Activated naive CD4-positive, alpha-beta T cell treated with anti-CD3 and anti-CD28 coated beads, Interleukin-2, amount 50 U/mL, for 16 hours (primary cell): Measurements from ENCODE around the gene STPG4.
"Not testable (repeated sequence)": the region's sequence is repeated elsewhere in the genome, so short reads cannot be mapped to it uniquely, and the experiment has no call there.

Source experiments
- DNase-seq: peaks from one replicate; pipeline ENCODE4 v3.0.0-alpha.2; 2020

Gene STPG4

DNA sequence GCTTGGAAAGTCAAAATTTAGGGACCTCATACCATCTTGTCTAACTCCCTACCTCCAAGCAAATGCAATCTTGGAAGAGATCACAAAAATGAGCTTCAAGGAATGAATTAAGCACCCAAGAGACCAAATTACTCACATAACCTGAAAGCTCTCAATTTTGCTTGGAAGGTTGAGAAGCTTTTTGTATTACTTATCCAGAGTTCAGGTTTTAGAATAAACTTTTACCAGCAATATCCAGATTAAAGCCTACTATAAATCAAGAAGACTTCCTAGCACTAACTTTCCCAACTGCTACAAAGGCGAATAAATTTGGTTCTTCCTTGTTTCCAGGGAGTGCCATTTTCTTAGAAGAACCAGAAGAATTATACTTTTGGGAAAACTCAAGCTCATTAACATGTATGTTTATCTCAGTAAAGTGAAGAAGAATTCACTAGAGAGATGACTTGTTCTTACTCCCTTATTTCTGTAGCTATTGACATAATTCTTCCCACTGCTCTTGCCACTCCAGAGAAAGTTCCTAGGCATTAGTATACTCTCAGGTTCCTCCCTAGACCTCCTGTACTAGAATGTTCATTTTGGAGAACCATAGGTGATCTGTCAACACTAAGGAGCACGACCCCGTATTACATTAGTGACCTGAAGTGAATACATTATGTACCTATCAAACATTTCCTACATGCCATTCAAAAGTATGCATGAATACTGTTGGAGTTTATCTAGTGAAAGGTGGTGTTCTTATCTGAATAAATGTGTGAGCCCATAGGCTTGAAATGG, 18.0 kb upstream of the STPG4 start:
- DNase-seq, result no peak

DNA sequence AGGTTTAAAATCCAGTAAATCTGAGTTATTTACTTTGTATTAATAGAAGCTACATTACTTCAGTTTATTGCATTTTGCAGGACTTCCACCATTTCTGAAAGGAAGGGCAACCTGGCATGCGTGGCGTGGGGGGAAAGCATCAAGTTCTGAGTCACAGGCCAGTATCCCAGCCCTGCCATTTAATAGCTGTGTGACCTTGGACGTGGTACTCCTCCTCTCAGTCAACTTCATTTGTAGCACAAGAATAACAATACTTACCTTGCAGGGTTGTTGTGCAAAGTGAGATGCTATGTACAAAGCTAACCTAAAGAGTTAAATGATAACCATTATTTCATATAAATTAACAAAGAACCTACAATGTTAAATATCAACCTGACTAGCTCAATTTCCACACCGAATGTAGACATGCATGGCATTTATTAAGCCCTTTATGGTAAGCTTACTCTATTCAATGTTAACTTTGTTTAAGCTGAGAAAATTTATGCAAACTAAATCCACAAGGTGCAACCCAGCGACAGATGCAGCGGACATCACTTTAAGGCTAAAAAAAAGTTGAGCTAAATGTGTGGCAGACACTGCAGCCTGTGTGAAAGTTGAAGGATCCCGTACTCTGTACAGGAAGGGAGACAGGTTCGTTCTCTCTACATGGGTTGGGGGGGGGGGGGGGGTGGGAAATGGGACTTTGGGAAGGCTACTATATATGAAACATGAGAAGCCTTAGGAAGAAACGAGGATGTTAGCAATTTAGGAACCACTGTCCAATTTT, 17.2 kb upstream of the STPG4 start:
- no peak for DNase-seq

DNA sequence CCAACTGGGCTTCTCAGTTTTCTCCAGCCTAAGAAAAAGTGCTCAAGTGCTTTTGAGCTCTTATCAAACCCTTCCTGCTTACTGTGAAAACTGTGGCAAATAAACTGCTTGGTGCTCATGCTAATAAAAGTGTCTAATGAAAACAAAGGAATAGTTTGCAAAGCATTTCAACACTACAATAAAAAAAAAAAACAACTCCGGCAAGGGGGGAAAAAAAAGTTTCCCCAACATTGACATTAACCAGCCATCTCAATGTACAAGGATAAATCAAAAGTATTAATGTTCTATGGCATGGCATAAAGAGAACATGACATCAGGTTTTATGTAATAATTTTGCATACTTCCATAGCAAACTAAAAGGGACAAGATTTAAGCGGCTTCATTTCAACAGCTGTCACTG, 14.7 kb upstream of the STPG4 start:
- DNase-seq, result no peak

DNA sequence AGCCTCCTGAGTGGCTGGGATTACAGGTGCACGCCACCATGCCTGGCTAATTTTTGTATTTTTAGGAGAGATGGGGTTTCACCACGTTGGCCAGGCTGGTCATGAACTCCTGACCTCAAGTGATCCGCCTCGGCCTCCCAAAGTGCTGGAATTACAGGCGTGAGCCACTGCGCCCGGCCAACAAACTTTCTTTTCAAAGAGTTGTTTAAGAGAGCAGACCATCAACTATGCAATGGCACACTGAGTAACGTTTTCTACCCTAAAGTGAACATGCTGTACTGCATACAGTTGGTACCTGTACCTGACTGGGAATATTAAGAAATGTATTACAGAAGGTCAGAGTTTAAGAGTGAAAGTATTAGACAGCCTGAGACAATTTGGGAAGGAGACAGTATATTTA, 13.8 kb upstream of the STPG4 start:
- DNase-seq, result not testable (repeated sequence)

DNA sequence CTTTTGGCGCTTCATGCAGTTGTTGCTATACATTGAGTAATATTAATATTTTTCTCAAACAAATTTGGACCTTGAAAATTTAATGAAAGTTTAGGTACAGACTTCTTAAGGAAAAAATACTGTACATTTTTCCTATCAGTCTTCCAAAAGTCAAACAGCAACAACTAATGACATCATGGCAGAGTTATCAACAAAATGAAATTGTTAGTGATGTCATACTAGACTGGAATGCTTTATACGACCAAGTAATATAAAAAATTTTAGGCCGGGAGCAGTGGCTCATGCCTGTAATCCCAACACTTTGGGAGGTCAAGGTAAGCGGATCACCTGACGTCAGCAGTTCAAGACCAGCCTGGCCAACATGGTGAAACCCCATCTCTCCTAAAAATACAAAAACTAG, 12.0 kb upstream of the STPG4 start:
- DNase-seq, result no peak

DNA sequence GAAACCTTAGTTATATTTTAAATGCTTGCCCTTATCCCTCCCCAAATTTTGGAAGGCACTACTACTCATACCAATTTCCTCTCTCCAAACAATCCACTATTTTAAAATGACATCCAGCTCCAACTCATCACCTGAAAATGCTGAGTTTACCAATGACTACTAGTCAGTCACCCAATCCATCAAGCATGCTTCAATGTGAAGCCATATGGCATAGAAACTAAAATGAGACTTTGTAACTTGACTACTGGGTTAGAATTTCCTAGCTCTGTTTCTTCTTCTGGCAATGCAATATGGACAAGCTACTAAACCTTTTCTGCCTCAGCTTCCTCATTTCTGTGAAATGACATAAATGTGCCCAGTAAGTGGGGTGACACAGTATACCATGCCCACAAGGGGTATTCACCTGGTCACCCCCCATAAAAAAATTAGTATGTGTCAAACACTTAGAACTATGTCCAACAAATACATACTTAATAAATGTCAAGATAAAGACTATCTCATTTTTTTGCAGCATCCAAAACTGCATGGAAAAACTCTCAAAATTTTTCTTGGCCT, 10.0 kb upstream of the STPG4 start:
- no peak for DNase-seq

DNA sequence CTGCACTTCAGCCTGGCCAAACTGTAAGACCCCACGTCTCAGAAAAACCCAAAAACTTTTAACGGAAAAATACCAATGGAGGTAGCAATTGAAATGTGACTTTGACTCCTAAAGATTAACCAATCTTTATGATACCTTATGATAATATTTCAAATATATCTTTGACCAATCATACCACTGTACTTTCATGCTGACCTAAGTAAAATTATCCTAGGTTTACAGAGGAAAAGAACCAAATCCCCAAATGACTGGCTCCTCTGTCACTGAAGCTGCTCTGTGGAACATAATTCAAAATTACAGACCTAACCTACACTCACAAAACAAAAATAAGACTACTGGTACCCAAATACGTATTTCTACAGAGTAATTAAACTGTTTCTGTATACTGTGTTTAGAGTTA, 7.7 kb upstream of the STPG4 start:
- DNase-seq, result no peak

DNA sequence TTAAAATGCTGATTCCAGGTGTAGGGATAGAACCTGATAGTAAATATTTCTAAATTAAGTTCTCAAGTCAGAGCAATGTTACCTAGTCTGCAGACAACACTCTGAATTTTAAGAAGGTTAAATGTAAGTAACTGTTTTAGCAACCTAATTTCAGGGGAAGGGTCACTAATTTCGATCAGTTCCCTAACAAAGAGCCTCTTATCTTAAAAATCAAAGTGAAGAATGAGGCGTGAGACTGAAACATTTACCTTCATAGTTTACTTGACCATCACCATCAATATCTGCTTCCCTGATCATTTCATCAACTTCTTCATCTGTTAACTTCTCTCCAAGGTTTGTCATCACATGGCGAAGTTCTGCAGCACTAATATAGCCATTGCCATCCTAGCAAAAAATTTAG, 6.4 kb upstream of the STPG4 start:
- no peak for DNase-seq

DNA sequence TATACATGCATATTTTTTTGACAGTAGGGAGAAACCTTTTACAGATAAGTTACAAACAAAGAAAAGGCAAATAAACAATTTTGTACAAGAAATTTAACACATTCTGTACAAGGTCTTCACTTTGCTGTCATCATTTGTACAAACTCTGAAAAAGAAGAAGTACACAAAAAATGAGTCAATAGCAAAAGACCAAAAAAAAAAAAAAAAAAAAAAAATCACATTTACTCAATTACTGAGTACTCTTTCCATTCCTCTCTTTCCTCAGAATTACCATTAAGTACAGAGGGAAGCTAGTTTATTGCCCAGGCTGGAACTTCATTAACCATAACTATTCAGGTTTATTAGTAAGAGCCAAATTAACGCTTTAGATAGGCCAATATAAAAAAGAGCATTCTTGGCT, 5.6 kb upstream of the STPG4 start:
- DNase-seq, result no peak

DNA sequence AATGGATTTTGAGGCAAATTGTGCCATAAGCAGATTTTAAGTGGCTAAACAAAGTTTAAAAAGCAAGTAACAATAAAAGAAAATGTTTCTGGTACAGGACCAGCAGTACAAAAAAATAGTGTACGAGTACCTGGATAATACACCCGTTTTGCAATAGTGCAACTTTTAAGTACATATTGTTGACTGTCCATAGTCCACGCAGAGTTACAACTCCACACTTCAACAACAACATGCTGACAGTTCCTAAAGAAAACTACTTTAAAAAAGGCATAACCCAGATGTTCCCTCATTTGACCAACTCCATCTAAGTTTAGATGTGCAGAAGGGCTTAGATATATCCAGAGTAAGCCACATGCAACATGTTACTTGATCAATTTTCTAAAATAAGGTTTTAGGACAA, 5.1 kb upstream of the STPG4 start:
- DNase-seq, result no peak

DNA sequence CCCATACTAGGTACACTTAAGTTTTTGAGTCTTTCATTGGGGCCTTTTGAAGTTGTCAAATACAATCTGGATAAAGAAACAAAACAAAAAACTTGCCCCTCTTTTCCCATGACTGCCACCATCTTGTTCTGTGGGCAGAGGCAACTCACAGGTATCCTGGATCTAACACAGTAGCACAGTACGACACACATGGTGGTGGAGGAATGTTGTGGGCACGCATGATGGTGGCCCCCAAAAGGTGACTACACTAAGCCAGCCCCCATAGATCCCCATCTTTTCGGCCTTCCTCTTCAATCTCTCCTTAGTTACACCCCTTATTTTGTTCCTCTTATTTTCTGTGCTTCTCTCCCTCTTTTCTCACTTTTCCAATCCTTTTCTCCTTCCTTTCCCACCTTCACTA, 4.5 kb upstream of the STPG4 start:
- DNase-seq, result no peak

DNA sequence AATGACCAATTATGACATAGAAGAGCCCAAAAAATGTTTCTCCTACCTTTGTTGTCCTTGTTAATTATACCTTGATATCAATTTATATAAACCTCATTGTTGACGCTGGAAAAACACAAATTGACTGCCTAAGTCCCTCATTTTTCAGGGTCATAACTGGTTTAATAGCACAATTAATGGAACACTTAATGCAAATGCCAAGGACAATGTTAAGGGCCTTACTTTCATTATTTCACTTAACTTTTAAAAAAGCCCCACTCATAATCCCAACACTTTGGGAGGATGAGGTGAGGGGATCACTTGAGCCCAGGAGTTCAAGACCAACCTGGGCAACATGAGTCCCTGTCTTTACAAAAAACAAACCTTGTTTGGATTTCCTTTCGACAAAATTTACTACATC, 3.5 kb upstream of the STPG4 start:
- DNase-seq, result no peak

DNA sequence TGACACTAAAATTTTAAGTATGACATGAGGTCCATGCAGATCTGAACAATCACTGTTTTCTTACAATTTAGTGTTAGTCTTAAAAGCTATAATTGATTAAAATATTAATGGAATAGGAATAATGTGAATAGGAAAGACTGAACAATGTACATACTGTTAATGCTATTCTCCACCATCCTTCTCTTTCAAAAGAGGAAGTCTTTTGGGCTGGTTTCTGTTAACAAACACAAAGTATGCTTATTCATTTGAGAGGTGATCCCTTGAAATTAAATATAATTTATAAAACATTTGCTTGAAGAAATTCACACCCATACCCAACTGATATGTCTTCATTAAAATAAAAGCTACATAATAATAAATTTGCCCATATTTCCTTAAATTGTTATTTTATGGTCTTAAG, 2.3 kb downstream of the STPG4 start:
- DNase-seq, result no peak

DNA sequence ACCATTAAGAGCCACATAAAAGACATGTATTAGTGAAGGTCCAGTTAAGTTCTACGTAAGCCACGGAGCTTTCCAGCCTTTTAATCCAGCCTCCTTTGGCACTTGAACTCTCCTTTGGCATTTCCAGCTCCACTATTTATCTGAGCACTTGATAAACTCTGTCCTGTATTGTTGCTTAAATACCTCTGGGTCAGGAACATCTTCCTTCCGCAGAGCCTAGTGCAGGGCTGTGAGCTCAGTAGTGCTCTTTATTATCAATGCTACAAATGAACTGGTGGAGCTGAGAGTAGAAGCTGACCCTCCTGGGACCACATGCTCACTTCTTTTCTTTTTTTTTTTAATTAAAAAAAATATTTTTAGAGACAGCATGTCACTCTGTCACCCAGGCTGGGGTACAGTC, 4.9 kb downstream of the STPG4 start:
- no peak for DNase-seq

DNA sequence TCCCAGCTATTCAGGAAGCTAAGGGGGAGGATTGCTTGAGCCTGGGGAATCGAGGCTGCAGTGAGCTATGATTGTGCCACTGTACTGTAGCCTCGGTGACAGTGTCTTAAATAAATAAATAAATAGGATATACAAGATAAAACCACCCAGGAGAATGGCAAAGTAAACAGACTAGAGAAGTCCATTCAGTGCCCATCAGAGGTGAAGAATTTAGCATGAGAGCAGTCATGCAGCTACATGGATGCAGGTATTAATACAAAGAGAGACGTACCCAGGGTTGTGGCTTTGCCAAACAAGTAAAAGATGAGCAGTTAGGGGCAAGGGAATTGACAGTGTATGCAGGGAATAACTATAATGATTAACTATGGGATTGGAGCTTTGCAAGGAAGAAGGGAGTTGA, 8.1 kb downstream of the STPG4 start:
- DNase-seq, result no peak

DNA sequence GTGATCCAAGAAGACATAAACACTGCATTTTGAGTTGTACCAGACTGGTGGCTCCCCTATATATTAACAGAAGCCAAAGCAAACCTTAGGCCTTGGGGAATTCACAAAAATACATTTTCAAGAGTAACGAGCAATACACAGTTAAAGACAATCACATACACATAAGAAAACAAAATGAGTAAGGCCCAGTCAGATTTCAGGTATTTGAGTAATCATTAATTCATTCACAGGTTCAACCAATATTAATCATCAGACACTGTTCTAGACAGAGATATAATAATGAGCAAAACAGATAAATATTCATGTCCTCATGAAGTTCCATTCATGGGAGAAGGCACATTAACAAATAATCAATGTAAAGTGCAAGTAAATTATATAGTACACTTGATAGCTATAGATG, 9.6 kb downstream of the STPG4 start:
- no peak for DNase-seq

DNA sequence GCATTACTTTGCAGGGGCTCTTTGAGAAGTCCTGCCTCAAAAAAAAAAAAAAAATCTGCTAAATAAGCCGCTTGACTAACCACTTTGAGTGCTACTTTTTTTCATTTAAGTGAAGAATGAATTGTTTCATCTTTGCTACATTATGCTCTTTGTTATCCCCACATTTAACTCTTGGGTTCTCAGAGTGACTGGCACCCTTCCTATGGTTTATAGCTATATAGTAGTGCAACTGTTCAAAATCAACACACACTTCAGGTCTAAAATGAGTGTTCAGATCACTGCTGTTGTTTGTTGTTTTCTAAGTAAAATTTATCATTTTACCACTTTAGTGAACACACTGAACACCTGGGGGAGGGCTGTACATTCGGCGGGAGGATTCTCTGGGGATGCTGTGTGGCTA, 13.6 kb downstream of the STPG4 start:
- no peak for DNase-seq

DNA sequence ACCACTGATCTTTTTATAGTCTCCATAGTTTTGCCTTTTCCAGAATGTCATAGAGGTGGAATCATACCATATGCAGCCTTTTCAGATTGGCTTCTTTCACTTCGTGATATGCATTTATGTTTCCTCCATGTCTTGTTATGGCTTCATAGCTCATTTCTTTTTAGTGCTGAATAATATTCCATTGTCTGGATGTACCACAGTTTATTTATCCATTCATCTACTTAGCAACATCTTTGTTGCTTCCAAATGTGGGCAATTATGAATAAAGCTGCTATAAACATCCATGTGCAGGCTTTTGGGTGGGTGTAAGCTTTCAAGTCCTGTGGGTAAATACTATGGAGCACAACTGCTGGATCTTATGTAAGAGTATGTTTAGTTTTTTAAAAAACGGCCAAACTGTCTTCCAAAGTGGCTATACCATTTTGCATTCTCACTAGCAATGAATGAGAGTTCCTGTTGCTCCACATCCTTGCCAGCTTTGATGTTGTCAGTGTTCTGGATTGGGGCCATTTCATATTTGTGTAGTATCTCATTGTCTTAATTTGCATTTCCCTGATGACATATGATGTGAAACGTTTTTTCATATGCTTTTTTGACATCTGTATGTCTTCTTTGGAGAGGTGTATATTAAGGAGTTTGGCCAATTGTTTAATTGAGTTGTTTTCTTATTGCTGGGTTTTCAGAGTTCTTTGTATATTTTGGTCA, 20.6 kb downstream of the STPG4 start:
- no peak for DNase-seq

DNA sequence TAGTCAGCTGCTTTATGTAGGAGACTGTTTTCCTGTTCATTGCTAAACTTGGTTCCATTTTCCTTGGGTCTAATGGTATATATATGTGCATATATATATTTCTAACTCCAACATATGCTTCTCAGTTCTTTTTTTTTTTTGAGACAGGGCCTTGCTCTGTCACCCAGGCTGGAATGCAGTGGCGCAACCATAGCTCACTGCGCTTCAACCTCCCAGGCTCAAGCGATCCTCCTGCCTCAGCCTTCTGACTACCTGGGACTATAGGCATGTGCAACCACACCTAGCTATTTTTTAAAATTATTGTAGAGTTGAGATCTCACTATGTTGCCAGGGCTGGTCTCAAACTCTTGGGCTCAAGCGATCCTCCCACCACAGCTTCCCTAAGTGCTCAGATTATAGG, 22.1 kb downstream of the STPG4 start:
- no peak for DNase-seq

DNA sequence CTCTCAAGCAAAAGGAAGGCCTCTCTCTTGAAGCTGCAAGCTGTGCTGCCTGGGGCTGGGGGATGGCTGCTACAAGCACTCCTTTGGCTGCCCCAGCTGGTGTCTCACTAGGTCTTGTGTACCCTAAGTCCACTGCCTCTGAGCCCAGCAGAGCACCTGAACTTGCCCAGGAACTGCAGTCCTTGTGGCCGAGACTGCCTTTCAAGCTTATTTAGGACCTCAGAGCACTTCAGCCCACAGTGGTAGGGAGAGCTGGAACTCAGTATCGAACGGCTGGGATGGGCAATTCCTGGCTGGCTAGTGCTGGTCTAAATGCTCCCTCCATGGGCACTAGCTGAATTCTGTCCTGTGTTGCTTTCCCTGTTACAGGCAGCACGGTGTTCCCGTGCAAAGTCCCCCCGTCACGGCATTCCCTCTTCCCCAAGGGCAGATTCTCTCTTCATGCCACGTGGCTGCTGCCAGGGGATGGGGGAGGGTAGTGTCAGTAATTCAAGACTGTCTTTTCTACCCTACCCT, 25.9 kb downstream of the STPG4 start:
- DNase-seq, result no peak

DNA sequence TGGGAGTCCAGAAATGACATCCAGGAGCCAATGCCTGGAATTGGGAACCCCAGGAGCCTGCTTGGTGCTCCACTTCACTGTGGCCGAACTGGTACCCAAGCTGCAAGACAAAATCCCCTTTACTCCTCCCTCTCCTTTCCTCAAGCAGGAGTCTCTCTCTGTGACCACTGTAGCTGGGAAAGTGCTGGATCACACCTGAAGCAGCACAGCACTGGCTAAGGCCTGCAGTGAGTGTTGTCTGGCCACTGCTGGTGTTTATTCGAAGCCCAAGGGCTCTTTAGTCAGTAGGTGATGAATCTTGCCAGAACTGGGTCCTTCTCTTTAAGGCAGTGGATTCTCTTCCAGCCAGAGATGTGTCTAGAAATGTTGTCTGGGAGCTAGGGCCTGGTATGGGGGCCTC, 26.4 kb downstream of the STPG4 start:
- DNase-seq, result no peak

DNA sequence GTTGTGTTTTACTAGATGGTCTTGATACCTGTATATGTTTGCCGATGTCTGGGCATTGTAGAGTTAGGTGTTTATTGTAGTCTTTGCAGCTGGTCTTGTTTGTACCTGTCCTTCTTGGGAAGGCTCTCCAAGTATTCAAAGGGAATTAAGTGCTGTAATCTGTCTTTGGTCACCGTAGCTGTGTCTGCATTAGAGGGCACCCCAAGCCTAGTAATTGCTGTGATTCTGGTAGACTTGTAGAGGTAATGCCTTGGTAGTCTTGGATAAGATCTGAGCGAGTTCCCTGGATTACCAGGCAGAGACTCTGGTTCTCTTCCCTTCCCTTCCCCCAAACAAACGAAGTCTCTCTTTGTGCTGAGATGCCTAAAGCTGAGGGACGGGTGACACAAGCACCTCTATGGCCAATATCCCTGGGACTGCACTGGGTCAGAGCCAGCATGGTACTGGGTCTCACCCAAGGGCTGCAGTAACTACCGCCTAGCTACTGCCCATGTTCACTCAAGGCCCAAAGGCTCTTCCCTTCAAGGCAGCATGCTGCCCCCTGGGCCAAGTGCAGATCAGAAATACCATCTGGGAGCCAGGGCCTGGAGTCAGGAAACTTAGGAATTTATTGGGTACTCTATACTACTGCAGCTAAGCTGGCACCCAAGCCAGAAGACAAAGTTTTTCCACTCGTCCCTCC, 27.1 kb downstream of the STPG4 start:
- DNase-seq, result no peak

DNA sequence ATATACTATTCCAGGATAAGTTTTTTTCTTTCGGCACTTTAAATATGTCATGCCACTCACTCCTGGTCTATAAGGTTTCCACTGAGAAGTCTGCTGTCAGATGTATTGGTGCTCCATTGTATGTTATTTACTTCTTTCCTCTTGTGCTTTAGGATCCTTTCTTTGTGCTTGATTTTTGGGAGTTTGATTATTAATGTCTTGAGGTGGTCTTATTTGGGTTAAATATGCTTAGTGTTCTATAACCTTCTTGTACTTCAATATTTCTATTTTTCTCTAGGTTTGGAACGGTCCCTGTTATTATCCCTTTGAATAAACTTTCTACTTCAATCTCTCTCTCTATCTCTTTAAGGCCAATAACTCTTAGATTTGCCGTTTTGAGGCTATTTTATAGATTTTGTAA, 28.3 kb downstream of the STPG4 start:
- no peak for DNase-seq
